ENCODE data around the gene DEAF1. TPM values are rescaled to one million over a fixed set of nuclear protein-coding genes. Genes with fewer than 3 reads are reported as not detected.
A peak's percentile ranks its signal among the peaks of the same experiment; 100 is the strongest.
"Not testable (repeated sequence)": the region's sequence is repeated elsewhere in the genome, so short reads cannot be mapped to it uniquely, and the experiment has no call there.

DEAF1 gene
- 15.9 TPM for total RNA-seq
- long read RNA-seq, transcript DEAF1-201 (12 exons, 2,500 nt): major isoform, 41 of 62 reads
- long read RNA-seq, partial matches to known transcripts: 8 of 62 reads
- long read RNA-seq, other reads (novel, unspliced or antisense): 13 of 62 reads

- ATAC-seq: peak; percentile 91
- intact Hi-C loops (cut with micrococcal nuclease): no loop called here
- DNase-seq: peak; percentile 100
Measured at GRCh38 chr11:694563-695287, at the start of gene DEAF1. Gene DEAF1 (minus strand): TSS chr11:695222. CDS start chr11:695047, 175 bp downstream.

GRCh38 chr11:742571-743201, 47.7 kb upstream of the DEAF1 start:
- DNase-seq: no peak
- intact Hi-C loops (cut with micrococcal nuclease): no loop called here
- ATAC-seq: no peak

- DNase-seq (no peak), ATAC-seq (no peak)
- intact Hi-C loops (cut with micrococcal nuclease): no loop called here
Measured at GRCh38 chr11:742156-742546, 47.1 kb upstream of the DEAF1 start.

GRCh38 chr11:737899-738298, 42.9 kb upstream of the DEAF1 start:
- DNase-seq; ATAC-seq; intact Hi-C loops (cut with micrococcal nuclease): not testable (repeated sequence)

- ATAC-seq: no peak
- DNase-seq: no peak
- intact Hi-C loops (cut with micrococcal nuclease): no loop called here
Measured at GRCh38 chr11:737366-737765, 42.3 kb upstream of the DEAF1 start.

- ATAC-seq; intact Hi-C loops (cut with micrococcal nuclease); DNase-seq: not testable (repeated sequence)
Measured at GRCh38 chr11:734541-734940, 39.5 kb upstream of the DEAF1 start.

- DNase-seq (no peak), ATAC-seq (no peak)
- intact Hi-C loops (cut with micrococcal nuclease): no loop called here
Measured at GRCh38 chr11:733072-733471, 38.0 kb upstream of the DEAF1 start.

- no peak for DNase-seq
- intact Hi-C loops (cut with micrococcal nuclease): no loop called here
- no peak for ATAC-seq
Measured at GRCh38 chr11:729492-730074, 34.6 kb upstream of the DEAF1 start.

GRCh38 chr11:728901-729491, 34.0 kb upstream of the DEAF1 start:
- intact Hi-C loops (cut with micrococcal nuclease): no loop called here
- DNase-seq: no peak
- no peak for ATAC-seq

- DNase-seq (peak; percentile 90), ATAC-seq (peak; percentile 88)
- intact Hi-C loops (cut with micrococcal nuclease): no loop called here
Measured at GRCh38 chr11:727859-728748, 33.1 kb upstream of the DEAF1 start.

GRCh38 chr11:727281-727701, 32.3 kb upstream of the DEAF1 start:
- intact Hi-C loops (cut with micrococcal nuclease): no loop called here
- no peak for ATAC-seq
- DNase-seq: peak; percentile 27

- intact Hi-C loops (cut with micrococcal nuclease): no loop called here
- peak; percentile 50 for DNase-seq
- ATAC-seq: no peak
Measured at GRCh38 chr11:726278-727220, 31.5 kb upstream of the DEAF1 start.

GRCh38 chr11:725624-726202, 30.7 kb upstream of the DEAF1 start:
- ATAC-seq (no peak), DNase-seq (no peak)
- intact Hi-C loops (cut with micrococcal nuclease): no loop called here

GRCh38 chr11:724778-725386, 29.9 kb upstream of the DEAF1 start:
- ATAC-seq (no peak), DNase-seq (no peak)
- intact Hi-C loops (cut with micrococcal nuclease): no loop called here

GRCh38 chr11:724049-724777, 29.2 kb upstream of the DEAF1 start:
- DNase-seq: peak; percentile 29
- intact Hi-C loops (cut with micrococcal nuclease): no loop called here
- no peak for ATAC-seq

- ATAC-seq (no peak), DNase-seq (peak; percentile 58)
- intact Hi-C loops (cut with micrococcal nuclease): no loop called here
Measured at GRCh38 chr11:723120-723883, 28.3 kb upstream of the DEAF1 start.
